ENCODE results near the gene IGSF21.
"Not testable (repeated sequence)": the region's sequence is repeated elsewhere in the genome, so short reads cannot be mapped to it uniquely, and the experiment has no call there.

The IGSF21 gene

DNA sequence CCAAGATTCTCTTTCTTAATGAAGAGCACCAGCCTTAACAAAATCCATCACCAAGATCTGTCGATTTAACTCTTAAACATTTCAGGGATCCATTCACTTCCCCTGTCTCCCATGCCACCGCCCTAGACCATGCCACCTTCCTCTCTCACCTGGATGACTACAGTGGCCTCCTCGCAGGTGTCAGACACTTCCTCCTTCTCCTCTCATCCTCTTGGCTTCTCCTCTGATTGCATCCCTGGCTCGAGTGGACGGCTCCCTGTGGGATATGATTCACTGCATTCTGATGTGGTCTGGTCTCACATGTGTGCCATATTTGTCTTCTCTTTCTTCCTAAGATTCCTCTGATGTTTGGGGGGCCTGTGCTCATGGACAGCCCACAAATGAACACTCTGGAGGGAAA lies 306.7 kb downstream of the IGSF21 start:
- DNase-seq (ENCODE audit: low read depth) = no peak

DNA sequence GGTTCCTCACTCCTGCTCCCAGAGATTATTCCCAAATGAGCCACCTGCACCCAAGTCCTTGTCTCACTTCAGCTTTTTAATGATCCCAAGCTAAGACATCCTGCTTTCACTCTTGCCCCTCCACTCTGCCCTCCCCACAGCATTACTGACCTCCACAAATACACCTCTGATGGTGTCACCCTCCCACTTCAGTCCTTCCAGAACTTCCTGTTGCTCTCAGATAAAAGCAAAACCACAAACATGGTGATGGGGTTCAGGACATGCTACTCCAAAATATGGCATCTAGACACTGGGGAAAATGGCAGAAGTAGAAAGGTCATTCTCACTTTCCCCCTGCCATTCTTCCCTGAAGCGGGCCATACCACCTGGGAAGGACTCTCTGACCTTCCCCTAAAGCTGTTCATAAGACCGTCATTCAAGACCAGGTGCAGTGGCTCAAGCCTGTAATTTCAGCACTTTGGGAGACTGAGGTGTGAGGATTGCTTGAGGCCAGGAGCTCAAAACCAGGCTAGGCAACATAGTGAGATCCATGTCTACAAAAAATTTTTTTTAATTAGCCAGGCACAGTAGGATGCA lies 307.4 kb downstream of the IGSF21 start:
- no peak overlapping the region for H3K4me3 ChIP-seq (ENCODE audit: low read length)
- TF ChIP-seq, protein P1, sequence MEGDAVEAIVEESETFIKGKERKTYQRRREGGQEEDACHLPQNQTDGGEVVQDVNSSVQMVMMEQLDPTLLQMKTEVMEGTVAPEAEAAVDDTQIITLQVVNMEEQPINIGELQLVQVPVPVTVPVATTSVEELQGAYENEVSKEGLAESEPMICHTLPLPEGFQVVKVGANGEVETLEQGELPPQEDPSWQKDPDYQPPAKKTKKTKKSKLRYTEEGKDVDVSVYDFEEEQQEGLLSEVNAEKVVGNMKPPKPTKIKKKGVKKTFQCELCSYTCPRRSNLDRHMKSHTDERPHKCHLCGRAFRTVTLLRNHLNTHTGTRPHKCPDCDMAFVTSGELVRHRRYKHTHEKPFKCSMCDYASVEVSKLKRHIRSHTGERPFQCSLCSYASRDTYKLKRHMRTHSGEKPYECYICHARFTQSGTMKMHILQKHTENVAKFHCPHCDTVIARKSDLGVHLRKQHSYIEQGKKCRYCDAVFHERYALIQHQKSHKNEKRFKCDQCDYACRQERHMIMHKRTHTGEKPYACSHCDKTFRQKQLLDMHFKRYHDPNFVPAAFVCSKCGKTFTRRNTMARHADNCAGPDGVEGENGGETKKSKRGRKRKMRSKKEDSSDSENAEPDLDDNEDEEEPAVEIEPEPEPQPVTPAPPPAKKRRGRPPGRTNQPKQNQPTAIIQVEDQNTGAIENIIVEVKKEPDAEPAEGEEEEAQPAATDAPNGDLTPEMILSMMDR (IDR thresholded peaks at IDR 0.05; ENCODE audit: insufficient read depth, low read depth, low read length, missing control alignments) = no peak
- no peak for DNase-seq (ENCODE audit: low read depth)

More for the DNA sequence above, 306.7 kb downstream of the IGSF21 start:
- no peak overlapping the region for H3K4me3 ChIP-seq (ENCODE audit: low read length)
- TF ChIP-seq, protein P1 (IDR thresholded peaks at IDR 0.05; ENCODE audit: insufficient read depth, low read depth, low read length, missing control alignments) = no peak

DNA sequence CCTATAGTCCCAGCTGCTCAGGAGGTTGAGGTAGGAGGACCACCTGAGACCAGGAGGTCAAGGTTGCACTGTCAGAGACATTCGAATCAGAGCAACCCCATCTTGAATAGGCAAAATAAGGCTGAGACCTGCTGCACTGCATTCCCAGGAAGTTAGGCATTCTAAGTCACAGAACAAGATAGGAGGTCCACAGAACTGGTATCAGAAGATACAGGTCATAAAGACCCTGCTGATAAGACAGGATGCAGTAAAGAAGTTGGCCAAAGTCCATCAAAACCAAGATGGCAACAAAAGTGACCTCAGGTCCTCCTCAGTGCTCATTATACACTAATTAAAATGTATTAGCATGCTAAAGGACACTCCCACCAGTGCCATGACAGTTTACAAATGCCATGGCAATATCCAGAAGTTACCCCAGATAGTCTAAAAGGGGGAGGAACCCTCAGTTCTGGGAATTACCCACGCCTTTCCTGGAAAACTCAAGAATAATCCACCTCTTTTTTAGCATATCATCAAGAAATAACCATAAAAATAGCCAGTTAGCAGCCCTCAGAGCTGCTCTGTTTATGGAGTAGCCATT lies 307.9 kb downstream of the IGSF21 start:
- TF ChIP-seq, protein P1 (IDR thresholded peaks at IDR 0.05; ENCODE audit: insufficient read depth, low read depth, low read length, missing control alignments) = no peak
- H3K4me3 ChIP-seq (ENCODE audit: low read length) = no peak overlapping the region
- no peak for DNase-seq (ENCODE audit: low read depth)

DNA sequence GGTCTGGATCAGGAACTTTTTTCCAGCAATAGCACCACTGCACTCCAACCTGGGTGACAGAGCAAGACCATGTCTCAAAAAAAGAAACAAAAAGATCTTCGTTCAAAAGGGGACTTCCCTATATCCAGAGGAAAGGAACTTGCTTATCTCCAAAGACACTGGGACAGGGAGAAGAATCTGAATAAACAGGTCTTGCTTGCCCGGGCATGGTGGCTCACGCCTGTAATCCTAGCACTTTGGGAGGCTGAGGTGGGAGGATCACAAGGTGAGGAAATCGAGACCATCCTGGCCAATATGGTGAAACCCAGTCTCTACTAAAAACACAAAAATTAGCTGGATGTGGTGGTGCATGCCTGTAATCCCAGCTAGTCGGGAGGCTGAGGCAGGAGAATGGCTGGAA lies 308.5 kb downstream of the IGSF21 start:
- DNase-seq (ENCODE audit: low read depth) = not testable (repeated sequence)

DNA sequence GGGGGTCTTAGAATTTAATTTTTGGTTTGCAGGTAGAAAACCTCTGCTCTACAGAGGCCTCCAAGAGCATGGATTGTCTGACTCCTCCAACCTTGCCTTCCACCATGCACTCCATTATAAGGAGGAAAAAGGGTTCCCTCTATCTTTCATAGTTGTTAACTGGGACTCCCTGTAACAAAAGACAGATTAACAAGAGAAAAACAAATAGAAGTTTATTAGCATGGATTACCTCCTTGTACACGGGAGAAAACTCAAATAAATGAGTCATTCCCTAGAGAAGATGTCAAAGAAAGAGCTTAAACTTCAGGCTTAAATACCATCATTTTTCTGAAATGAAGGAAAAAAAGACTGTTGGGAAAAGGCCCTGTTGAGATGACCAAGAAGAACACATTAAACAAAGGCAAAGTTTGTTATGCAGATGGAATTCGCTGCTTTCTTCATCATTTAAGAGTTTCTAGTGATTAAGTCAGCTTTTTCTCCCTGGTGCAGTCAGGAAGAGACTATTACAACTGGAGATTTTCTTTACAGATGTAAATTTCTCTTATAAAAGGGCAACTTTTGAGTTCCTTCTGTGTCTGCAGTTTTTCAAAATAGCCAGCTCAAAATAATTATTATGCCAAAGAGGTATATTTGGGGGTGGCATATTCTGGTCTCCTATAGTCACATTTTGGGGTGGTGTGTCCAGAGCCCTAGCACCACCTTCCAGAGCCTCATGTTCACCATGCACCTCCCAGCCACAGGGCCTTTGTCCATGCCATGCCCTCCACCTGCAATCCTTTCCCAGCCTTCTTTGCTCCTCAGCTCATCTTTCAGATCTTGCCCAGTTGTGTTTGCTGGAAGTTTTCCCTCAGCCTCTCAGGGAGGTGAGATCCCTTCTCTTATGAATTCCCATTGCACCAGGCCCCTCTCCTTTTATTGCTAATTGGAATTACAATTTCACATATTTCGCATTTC lies 310.0 kb downstream of the IGSF21 start:
- TF ChIP-seq, protein P1 (IDR thresholded peaks at IDR 0.05; ENCODE audit: insufficient read depth, low read depth, low read length, missing control alignments) = no peak
- H3K4me3 ChIP-seq (ENCODE audit: low read length) = no peak overlapping the region
- no peak for DNase-seq (ENCODE audit: low read depth)

More for the DNA sequence above, 308.5 kb downstream of the IGSF21 start:
- H3K4me3 ChIP-seq (ENCODE audit: low read length) = not testable (repeated sequence)

DNA sequence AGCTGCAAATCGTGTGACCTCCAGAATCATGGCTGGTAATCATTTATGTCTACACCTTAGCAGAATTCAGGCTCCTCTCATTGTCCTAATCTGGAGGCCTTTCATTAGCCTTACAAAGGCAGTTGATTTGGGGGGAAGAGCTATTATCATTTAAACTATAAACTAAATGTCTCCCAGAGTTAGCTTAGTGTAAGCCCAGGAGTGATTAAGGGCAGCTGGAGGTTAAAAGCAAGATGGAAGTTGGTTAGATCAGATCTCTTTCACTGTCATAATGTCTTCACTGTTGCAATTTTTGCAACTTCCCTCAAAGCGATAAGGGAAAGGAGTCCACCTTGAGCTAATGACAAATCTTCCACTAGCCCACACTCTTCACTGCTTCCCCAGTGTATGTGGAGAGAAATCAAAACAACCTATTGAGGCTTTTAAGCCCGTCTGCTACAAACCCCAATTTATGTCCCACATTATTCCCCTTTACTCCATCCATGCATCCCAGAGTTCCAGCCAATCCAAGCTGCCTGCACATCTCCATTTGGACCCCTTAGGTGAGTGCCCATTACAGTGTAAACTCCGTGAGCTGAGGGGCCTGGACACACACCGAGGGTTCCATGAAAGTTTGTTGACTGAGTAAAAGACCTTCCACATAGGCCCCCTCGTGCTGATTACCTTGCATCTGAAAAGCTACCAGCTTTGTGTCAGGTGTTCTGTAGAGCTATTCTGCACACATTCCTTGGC lies 311.7 kb downstream of the IGSF21 start:
- no peak for DNase-seq (ENCODE audit: low read depth)
- TF ChIP-seq, protein P1 (IDR thresholded peaks at IDR 0.05; ENCODE audit: insufficient read depth, low read depth, low read length, missing control alignments) = no peak
- H3K4me3 ChIP-seq (ENCODE audit: low read length) = no peak overlapping the region

DNA sequence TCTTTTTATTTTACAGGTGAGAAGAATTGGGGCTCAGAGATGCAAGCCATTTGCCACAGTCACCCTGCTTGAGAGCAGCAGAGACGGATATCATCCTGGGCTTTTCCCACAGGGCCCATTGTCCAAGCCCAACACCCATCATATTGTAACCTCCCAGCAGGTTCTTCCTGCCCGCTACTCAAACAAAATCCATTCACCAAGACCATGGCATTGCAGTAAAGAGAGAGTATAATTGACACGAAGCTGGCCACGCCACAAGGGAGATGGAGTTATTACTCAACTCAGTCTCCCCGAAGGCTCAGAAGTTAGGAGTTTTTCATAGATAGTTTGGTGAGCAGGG lies 312.2 kb downstream of the IGSF21 start:
- no peak overlapping the region for H3K4me3 ChIP-seq (ENCODE audit: low read length)
- TF ChIP-seq, protein P1 (IDR thresholded peaks at IDR 0.05; ENCODE audit: insufficient read depth, low read depth, low read length, missing control alignments) = no peak
- no peak for DNase-seq (ENCODE audit: low read depth)

Data from epithelial cell of esophagus (primary cell).